ENCODE results near the gene TXLNB. TPM values are rescaled to one million over a fixed set of nuclear protein-coding genes. Genes with fewer than 3 reads are reported as not detected.
A peak's percentile ranks its signal among the peaks of the same experiment; 100 is the strongest.

The TXLNB gene
- total and polyA plus RNA-seq, 9 donors = 2.3 to 7.9 (median 5.0) TPM

DNA sequence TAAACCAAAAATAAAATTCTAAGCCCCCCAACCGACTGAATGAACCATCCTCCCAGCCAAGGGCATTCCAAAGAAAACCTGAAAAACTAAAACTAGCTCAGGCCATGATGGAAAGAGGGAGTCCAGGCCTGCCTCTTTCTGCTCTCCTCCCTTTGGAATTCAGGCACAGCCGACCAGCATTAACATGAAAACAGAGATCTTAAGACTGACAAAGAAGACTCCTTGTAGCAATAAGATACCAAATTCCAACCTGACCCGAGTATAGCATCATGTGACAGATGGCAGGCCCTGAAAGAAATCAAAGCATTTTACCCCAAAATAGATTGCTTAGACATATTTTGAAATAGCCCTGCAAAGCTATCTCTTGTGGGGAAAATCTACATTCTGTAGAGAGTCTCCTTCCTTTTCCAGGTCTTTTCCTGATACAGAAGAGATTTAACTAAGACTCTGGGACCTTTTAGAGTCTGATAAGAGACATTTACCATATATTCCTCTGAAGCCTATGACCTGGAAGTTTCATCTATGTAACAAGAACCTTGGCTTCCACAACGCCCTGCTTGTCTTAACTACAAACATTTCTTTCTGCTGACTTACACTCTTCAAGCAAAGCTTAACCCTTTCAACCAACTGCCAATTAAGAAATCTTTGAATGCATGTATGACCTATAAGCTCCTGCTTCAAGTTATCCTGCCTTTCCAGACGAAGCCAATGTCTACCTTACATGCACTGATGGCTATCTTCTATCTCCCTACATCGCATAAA, 22.2 kb upstream of the TXLNB start:
- Histone ChIP-seq H3K4me1 (ENCODE audit: insufficient read depth) (no peaks in the 10 kb centered on the region), H3K4me3 (no peak overlapping the region), H3K9me3 (no peaks in the 10 kb centered on the region), H3K27me3 (no peaks in the 10 kb centered on the region), H3K27ac (no peak overlapping the region), H3K36me3 (no peaks in the 10 kb centered on the region)
- no peak for TF ChIP-seq CTCF (IDR thresholded peaks at IDR 0.05)
- intact Hi-C loops (cut with DNase I) = no loop called here
- no peak for DNase-seq
- WGBS, 3 donors = 51 to 57% (median 55%) methylated on average over 6 of the region's 6 CpGs

DNA sequence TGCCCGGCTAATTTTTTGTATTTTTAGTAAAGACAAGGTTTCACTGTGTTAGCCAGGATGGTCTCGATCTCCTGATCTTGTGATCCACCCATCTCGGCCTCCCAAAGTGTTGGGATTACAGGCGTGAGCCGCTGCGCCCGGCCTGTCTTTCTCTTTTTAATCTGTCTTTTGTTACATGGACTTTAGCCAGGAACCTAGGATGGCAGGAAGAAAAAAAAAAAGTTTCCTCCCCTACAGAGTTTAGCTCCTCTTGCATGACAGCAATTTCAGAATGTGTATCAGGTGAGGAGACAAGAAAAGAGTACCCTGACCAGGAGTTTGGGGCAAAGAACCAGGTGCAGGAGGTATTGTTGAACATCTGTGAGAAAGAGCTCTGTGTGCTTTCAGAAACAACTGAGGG, 21.4 kb upstream of the TXLNB start:
- intact Hi-C loops (cut with DNase I) = no loop called here
- no peak for TF ChIP-seq POLR2A (IDR thresholded peaks at IDR 0.05)
- no peak for TF ChIP-seq EP300 (IDR thresholded peaks at IDR 0.05)
- TF ChIP-seq CTCF (IDR thresholded peaks at IDR 0.05) = no peak
- DNase-seq = no peak
- 96% methylated on average over 7 of the region's 7 CpGs for WGBS, 3 donors
- Histone ChIP-seq H3K27me3 (no peaks in the 10 kb centered on the region), H3K36me3 (no peaks in the 10 kb centered on the region), H3K9me3 (no peaks in the 10 kb centered on the region), H3K4me1 (ENCODE audit: insufficient read depth) (no peaks in the 10 kb centered on the region), H3K4me3 (no peak overlapping the region), H3K27ac (no peak overlapping the region)

DNA sequence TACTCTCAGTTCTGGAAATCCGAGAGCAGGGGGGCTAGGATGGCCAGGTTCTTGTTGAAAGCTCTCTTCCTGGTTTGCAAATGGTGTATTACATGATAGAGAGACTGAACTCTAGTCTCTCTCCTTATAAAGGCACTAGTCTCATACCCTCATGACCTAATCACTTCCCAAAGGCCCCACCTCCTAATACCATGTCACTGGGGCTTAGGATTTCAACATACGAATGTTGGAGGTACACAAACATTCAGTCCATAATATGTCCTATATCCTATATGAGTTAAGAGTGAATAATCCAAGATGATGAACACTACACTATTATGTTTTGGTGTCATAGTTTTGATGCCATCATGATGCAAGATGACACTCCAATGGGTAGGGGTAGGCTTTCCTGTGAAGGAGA, 20.0 kb upstream of the TXLNB start:
- no peaks in the 10 kb centered on the region for H3K36me3 ChIP-seq
- no peaks in the 10 kb centered on the region for H3K9me3 ChIP-seq
- 83 to 97% (median 92%) methylated on average over 2 of the region's 2 CpGs for WGBS, 3 donors
- no peak overlapping the region for H3K27ac ChIP-seq
- no peak overlapping the region for H3K4me3 ChIP-seq
- no peak for DNase-seq
- no peaks in the 10 kb centered on the region for H3K27me3 ChIP-seq
- no peaks in the 10 kb centered on the region for H3K4me1 ChIP-seq (ENCODE audit: insufficient read depth)
- TF ChIP-seq EP300 (IDR thresholded peaks at IDR 0.05) (no peak), CTCF (IDR thresholded peaks at IDR 0.05) (no peak), POLR2A (IDR thresholded peaks at IDR 0.05) (no peak)
- intact Hi-C loops (cut with DNase I) = no loop called here

GRCh38 chr6:139308936-139309603, 17.3 kb upstream of the TXLNB start:
- peak in 1 of 5 donors; percentile 52 for DNase-seq
- no peak overlapping the region for H3K4me3 ChIP-seq
- no peak overlapping the region for H3K27ac ChIP-seq
- H3K9me3 ChIP-seq = no peaks in the 10 kb centered on the region
- H3K36me3 ChIP-seq = no peaks in the 10 kb centered on the region
- no peaks in the 10 kb centered on the region for H3K27me3 ChIP-seq
- intact Hi-C loops (cut with DNase I) = no loop called here
- H3K4me1 ChIP-seq (ENCODE audit: insufficient read depth) = no peaks in the 10 kb centered on the region
- TF ChIP-seq CTCF (IDR thresholded peaks at IDR 0.05) (no peak), POLR2A (IDR thresholded peaks at IDR 0.05) (no peak), EP300 (IDR thresholded peaks at IDR 0.05) (no peak)
- 98 to 100% (median 99%) methylated on average over 2 of the region's 2 CpGs for WGBS, 3 donors
